HG03439 (cell line): ENCODE results near the gene CPTP.

Source experiments
- ATAC-seq: cut with Tn5 transposase; IDR thresholded peaks from one replicate; pipeline ENCODE4 v1.9.1; 2021; ENCODE audit warnings: mild to moderate bottlenecking, moderate library complexity; ENCODE audit not compliant: unreplicated experiment

Gene CPTP

DNA sequence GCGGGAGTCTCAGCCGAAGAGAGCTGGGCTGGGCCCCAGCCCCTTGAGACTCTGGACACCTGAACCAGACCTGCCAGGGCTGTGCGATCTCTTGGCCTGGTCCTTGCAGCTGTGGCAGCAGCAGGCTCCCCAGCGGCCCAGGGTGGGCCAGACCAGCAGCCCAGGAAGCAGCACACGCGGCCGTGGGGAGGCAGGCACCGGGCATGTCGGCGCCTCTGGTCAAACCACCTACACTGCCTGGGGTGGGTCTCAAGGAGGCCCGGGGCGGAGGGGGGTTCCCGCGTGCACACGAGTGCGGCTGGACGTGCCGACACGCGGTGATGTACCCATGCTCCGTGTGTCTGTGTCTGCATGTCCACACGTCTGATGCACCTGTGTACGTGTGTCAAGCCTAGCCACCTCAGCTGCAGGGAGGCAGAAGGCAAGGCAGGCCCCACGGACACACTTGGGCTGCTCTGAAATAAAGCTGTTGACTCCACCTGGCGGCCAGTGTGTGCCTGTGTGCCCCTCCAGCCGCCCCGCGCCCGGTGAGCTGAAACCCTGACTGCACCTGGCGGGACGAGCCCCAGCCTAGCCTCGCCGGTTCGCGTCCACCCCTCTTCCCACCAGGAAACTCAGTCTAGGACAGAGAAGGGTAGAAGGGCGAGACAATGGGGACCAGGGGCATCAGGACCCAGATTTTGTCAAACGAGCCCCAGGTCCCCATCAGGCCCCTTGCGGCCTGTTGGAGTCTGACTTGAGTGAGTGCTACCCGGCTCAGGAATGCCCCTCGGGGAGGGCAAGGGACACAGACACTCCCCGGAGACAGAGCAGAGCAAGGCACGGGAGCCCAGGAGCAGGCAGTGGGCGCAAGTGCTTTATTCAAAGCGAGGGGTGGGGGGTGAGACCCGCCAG is 32.8 kb upstream of the CPTP start:
- ATAC-seq: no peak

DNA sequence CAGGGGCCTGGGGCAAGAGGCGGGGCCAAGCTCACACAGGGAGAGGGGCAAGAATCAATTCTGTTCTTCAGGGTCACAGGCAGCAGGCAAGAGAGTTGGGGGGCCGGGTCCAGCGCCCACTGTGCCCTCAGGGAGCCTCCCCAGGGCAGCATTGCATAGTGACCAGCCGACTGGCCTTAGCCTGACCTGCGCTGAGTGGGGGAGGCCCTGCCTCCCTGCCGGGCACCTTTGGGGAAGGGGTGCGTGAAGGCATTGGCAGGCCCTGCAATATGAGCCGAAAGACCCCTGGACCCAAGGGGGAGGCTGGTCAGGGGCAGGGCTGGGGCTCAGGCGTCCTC is 32.2 kb upstream of the CPTP start:
- ATAC-seq: no peak

DNA sequence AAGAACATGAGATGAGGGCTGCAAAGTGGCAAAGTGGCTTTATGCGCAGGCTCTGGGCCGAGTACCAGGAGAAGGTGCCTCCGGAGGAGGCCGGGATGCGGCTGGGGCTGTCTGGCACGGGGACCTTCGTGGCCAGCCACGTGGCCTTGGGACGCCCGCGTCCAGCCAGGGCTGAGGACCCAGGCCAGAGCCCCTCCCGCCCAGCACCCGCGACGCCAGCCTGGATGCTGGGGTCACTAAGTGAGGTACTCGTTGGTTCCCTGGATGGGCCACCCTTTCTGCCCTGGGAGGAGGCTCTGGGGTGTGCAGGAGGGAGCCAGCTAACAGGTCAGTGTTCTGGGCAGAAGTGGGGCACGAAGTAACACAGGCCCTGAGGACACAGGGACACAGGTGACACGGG is 31.8 kb upstream of the CPTP start:
- ATAC-seq: no peak

DNA sequence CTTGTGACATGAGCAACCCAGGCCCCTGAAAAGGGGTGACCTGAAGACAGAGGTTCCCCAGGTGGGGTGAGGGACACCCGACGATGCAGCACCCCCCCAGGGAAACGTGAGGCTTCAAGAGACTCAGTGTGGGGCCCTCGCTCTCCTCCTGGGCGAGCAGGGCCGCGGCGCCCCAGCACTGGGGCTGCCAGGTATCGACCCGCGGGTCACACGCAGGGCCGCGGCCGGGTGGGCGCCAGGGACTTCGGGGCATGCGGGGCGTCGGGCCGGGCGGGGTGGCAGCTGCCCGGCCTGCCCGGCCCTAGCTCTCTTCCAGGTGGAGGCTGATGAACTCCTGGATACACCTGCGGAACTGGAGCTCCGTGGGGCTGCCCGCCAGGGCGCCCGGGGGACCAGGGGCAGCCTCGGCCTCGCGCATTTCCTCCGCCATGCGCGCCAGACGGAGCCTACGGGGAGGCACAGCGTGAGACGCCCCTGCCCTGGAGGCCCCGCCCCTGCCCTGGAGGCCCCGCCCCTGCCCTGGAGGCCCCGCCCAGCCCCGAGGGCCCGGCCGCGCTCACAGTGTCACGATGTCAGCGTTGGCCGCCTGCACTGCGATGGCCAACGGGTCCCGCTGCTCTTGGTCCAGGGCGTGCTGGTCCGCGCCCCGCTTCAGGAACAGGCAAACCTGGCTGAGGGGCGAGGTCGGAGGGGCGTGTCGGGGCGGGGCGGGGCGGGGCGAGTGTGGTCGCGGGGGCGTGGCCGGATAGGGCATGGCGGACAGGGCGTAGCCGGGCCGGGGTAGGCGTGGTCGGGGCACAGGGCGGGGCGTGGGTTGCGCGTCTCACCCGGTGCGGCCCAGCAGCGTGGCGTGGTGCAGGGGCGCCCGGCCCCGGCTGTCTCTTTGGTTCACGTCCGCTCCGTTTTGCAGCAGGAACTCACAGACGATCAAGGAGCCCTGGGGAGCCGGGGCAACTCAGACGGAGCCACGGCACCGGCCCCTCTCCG is 31.0 kb upstream of the CPTP start:
- no peak for ATAC-seq

DNA sequence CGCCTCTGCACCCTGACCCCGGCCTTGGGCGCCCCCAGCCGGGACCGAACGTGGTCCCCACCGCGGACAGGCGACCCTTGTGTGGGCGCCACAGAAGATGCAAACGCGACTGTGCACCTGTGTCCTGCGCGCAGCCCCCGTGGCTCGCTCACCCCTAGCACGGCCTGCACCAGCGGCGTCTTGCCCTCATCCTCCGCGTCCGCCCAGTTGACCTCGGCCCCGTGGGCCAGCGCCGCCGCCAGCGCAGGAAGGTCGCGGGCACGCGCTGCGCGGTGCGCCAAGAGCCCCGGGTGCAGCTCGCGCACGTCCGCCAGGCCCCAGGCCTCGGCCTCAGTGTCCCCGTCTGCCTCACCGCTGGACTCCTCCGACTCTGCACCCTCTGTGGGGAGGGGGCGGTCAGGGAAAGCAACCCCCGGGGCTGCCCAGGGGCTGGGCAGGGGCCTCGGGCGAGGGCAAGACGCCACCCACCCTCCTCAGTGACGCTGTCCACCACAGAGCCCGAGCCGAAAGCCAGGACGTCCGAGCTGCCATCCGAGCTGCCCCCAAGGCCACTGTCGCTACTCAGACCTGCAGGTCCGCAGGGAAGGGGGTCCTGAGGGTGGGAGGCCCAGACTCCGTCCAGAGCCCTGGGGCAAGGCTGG is 30.2 kb upstream of the CPTP start:
- no peak for ATAC-seq

DNA sequence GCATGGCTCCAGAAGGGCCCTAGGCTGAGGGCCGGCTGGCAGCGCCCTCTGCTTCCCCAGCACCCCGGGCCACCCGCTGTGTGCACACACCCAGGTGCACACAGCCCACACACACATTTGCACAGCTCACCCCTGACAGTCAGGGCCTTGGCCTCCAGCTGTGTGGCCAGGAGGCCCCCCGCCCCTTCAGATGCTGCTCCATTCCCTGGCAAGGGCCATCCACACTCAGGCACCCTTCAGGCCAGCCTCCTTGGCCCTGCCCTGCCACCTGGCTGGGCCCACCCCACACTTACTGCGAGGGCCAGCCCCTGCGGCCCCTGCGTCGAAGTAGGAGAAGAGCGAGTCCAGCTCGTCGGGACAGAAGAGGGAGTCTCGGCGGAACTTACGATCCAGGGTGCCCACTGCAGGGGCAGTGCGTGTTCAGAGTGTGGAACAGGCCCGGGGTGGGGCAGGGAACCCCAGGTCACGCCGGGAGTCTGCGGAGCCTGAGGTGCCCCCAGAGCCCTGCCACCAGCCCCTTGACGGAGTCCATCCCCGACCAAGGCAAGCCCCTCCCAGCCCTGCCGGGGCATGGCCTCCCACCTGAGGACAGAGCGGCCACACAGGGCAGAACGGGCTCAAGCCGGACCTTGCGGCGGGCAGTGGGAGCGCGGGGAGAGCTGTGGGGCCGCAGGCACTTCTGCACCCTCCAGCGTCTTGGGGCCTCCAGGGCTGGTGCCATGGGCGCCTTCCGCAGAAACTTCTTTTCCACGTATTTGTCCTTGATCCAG is 29.3 kb upstream of the CPTP start:
- no peak for ATAC-seq

DNA sequence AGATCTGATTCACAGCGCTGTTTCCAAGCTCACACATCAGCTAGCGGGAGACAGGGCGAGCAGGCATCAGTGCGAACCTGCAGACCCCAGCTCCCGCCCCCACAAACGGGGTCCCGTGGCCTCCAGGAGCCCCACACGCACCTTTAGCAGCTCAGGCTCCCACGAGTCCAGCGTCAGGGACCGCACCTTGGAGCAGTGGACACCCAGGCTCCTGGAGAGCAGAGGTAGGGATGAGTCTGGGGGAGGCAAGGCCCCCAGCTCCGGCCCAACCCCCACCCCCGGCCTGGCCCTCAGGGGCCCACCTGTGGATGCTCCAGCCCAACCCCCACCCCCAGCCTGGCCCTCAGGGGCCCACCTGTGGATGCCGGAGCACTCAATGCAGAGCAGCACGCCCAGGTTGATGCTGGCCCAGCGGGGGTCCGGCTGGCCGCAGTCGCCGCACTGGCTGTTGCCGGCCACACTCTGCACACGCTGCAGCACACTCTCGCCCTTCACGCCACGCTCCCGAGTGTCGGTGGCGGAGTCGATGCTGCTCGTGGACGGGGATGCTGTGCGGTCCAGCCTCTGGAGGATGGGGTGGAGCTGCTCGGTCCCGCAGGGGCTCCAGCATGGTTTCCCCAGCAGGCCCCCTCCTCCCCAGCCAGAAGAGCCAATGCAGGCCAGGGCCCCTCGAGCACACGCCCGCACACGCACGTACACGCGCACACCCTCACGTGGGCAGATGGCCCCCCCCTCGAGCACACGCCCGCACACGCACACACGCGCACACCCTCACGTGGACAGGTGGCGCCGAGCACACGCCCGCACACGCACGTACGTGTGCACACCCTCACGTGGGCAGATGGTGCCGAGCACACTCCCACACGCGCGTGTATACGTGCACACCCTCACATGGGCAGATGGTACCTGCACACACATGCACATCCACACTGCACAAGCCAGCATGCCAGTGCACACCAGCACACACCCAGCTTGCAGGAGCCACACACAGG is 28.2 kb upstream of the CPTP start:
- no peak for ATAC-seq

DNA sequence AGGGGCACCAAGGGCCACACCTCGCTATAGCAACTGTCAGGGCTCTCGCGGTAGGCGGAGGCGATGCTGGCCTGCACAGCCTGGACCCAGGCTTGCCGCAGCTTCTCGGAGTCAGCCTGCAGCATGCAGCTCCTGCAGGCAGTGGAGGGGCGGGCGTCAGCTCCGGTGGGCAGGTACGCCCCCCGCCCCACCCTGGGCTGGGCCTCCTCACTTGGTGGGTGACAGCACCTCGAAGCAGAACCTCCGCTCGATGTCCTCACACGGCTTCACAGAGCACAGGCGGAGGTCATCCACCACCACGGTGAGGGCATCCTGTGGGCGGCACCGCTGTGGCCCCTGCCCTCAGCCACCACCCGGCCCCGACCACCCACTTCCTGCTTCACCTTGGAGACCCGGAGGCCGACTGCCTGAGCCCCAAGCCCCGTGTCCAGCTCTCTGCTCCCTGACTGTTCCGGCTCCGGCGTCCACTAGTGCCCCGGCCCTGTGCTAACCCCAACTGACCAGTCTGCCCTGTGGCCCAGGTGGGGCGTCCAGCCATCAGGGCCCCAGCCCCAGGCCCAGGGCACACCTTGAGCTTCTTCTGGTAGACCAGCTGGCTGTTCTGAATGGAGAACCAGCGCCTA is 26.7 kb upstream of the CPTP start:
- ATAC-seq: no peak

DNA sequence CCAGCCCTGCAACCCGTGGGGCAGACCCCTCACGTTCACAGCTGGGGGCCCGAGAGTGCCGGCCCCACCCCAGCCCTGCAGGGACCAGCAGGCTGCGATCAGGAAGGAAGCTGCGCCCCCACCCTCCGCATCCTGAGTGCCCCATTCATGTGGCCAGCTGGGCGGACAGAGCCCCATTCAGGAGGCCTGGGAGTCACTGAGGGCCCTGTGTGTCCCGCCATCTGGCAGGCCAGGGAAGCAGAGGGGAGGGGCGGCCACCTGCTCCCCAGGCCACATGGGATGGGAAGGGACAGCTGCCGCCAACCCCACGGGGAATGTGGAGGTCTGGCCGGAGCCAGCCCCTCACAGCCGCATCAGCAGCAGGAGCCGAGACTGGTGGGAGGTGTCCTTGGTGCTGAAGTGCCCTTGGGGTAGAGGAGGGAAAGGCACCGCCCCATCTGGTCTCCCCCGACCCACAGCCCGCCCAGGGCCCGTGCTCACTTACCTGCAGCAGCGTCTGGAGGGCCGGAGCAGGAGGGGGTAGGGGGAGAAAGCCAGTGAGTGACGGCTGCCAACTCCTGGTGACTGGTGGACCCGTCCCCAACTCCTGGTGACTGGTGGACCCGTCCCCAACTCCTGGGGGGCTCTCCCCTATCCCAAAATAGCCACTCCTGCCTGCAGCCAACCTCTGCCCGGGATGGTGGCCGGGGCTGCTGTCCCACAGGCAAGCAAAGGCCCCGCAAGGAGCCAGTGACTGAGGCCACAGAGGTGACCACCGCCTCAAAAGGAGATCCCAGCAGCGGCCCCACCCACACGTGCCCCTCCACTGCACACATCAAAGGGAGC is 25.5 kb upstream of the CPTP start:
- ATAC-seq: no peak

DNA sequence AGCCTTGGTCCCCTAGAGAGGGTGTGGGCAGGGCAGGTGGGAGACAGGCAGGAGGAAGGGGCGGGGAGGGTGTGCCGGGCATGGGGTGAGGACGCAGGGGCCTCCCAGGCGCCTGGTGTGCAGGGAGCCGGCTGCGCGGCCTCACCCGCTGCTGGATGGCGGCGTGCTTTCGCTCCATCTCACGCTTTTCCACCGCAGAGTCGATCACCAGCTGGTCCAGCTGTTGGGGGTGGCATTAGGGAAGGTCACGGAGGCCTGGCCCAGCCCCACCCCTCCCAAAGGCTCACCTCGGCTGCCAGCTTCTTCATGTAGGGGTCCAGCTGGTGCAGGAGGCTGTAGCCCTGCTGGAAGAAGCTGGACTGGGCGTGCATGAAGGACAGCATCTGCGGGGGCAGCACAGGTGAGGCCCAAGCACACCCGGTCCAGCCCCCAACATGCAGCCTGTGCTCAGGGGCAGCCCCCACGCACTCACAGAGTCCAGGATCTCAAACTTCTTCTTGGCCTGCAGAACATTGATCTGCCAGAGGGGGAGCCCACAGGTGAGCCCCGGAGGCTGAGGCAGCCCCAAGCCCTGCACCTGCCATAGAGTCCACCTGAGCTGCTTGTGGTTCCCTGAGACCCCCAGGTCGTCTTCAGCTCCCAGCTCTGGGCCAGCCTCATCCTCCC is 24.8 kb upstream of the CPTP start:
- no peak for ATAC-seq

DNA sequence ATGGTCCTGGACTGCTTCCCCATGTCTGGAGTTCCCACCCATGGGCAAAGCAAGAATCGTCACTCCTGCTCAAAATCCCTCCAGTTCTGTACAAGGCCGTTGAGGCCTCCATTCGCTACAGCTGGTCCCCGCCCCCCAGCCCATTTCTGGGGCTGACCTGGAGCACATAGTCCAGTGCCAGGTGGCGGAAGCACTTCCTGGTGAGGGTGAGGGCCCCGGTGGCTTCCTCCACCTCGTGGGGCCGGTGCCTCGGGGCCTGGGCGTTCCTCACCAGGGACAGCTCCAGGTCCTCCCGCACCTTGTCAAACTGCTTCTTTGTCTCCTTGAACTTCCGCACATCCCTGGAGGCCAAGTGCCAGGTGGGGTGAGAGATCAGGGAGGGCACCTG is 24.3 kb upstream of the CPTP start:
- ATAC-seq: no peak

DNA sequence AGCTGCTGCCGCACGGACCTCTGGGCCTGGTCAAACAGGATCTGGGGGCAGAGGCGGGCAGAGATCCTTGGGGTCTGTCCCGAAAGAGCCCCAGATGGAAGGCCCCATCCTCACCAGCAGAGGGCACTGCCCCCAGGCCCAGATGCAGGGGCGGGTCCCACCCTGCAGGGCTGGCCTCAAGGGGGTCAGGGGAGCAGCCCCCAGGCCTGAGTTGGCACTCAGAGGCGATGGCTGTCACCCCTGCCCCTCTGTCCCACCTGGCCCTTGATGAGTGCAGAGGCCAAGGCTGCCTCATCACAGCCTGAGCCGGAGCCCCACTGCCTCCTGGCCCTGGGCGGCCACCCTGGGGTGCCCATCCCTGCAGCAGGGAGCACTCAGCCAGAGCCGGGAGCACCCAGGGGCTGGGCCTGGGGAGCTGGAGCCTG is 22.6 kb upstream of the CPTP start:
- no peak for ATAC-seq

DNA sequence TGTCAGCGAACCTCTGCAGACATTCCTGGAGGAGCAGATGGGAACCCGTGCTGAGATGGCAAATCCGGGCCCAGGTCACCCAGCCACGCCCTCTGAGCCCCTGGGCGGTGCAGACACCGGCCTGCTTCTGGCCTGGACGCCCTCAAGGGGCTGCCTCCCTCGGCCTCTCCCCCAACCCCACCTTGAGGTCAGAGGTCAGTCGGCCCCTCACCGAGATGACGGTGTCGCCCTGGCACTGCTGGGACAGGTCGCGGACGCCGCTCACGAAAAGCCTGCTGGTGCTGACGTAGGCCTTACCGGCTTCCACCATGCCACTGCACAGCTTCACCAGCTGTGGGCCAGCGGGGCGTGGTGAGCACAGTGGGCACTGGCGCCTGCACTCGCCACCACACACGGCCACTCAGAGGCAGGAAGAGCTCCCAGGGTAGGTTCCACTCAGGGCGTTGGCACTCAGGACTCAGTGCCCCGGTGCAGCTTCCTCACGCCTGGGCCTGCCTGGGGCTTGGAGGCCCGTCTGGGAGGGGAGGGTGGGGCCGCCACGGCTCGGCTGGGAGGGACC is 21.6 kb upstream of the CPTP start:
- ATAC-seq: no peak

DNA sequence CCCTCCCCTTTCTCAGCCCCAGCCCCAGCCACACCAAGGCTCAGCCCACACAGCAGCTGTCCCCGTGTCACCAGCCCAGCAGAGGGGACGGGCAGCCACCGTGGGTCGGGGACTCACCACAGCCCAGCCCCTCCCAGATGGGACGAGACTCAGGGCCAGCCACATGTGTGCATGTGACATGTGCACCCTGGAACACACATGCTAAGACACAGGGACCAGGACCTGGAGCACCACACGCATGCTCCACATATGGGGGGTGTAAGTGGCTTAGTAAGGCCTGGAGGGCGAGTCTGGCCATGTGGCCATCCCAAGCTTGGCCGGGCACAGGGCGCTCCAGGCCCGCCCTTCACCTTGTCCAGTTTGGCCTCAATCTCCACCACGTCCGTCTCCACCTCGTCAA is 20.9 kb upstream of the CPTP start:
- no peak for ATAC-seq

DNA sequence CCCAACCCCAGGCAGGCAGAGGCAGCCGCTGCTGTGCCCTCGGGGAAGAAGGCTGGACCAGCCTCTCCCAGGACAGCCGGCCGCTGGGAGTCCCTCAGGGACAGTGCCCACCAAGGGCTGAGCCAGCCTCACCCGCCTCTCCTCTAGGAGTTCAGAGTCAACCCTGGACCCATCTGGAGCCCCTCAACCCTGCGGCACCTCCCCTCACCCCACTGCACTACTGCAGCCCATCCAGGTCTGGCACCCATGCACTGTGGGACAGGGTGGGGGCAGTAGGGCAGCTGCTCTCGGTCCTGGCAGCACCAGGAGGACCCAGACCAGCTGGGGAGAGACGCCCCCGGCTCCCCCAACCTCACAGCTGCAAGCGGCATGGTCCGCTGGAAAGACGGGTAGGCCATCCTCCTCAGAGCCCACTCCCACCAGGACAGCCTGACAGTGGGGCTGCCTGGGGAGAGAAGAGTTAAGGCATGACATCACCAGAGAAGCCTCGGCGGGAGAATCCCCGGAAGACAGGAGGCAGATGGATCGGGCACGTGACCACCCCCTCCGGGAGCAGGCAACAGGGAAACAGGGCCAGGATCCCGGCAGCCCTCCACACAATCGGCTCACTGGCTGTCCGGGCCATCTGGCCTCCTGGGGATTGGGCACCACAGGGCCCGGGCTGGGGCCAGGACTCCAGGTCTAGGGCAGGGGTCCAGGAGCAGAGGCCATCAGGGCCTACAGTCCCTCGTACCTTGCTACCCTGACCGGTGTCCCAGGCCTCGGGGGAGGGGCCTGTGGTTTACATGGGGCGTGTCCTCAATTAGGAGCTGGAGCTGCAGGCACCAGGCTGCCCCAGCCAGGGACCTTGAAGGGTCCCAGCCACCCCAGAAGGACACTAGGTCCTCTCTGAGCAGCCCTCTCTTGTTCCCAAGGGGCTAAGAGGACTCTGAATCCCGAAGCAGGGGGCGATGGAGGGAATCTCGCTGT is 20.0 kb upstream of the CPTP start:
- no peak for ATAC-seq
